ENCODE results near the gene RNASE8. TPM values are rescaled to one million over a fixed set of nuclear protein-coding genes. Genes with fewer than 3 reads are reported as not detected.

The RNASE8 gene
- total and polyA plus RNA-seq, 2 of the 4 experiments (the other 2 are of a cell fraction) = not detected

DNA sequence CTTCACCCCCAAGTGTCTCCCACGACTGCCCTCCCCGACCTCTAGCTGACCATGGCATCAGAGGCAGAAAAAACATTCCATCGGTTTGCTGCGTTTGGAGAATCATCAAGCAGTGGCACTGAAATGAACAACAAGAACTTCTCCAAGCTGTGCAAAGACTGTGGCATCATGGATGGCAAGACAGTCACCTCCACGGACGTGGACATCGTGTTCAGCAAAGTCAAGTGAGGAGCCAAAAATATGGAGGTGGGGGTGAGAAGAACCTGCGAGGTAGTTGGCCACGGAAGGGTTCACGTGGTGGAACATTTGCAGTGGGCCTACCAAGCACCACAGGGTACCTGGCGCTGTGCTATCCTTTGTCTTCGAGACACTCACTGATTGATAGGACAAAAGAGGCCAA lies 27.1 kb upstream of the RNASE8 start:
- Histone ChIP-seq H3K9me1 (ENCODE audit: insufficient read depth, low read length) (no peaks in the 10 kb centered on the region), H3K23ac (ENCODE audit: low read depth, low read length) (no peak overlapping the region), H3K27me3 (ENCODE audit: control insufficient read depth, insufficient read depth, low read length) (peaks cover 64% of the 10 kb centered on the region), H3K14ac (replicated peaks; ENCODE audit: low read depth, low read length) (no peak overlapping the region), H3K79me1 (ENCODE audit: low read depth in 1 of 2, low read length in 2 of 2) (no peaks in the 10 kb centered on the region), H3K4me2 (ENCODE audit: low read depth, low read length) (no peak overlapping the region), H4K5ac (ENCODE audit: low read depth, low read length) (no peak overlapping the region), H2BK20ac (ENCODE audit: low read depth, low read length) (no peak overlapping the region), H4K8ac (ENCODE audit: low read depth in 2 of 2, low read length in 2 of 2) (no peak overlapping the region), H2AK9ac (replicated peaks; ENCODE audit: low read depth, low read length, poor library complexity) (no peak overlapping the region), H3K9me3 (ENCODE audit: control insufficient read depth, insufficient read depth, low read length) (no peaks in the 10 kb centered on the region), H2AK5ac (ENCODE audit: low read depth, low read length) (no peak overlapping the region), H3K27ac (ENCODE audit: insufficient read depth, low read length) (no peak overlapping the region), H3K4me3 (ENCODE audit: insufficient read depth, low read depth, low read length) (no peak overlapping the region), H2BK15ac (ENCODE audit: low read depth, low read length) (no peak overlapping the region), H2BK120ac (ENCODE audit: low read depth, low read length) (no peak overlapping the region), H4K91ac (ENCODE audit: insufficient read depth, low read depth, low read length) (no peak overlapping the region), H3K4ac (ENCODE audit: low read depth, low read length) (no peak overlapping the region), H3K9ac (ENCODE audit: low read depth, low read length) (no peak overlapping the region), H2AFZ (replicated peaks; ENCODE audit: low read length, poor library complexity) (no peak overlapping the region), H4K20me1 (ENCODE audit: insufficient read depth, low read length) (no peaks in the 10 kb centered on the region), H3K18ac (ENCODE audit: low read depth, low read length) (no peak overlapping the region), H3K4me1 (ENCODE audit: control insufficient read depth, insufficient read depth, low read length) (no peaks in the 10 kb centered on the region), H2BK5ac (ENCODE audit: low read depth, low read length, poor library complexity, severe bottlenecking) (no peak overlapping the region), H3K36me3 (ENCODE audit: control insufficient read depth, insufficient read depth, low read length) (no peaks in the 10 kb centered on the region), H3K56ac (ENCODE audit: extremely low read depth, insufficient read depth, low read length) (no peak overlapping the region)
- ATAC-seq (ENCODE audit: low read depth) = no peak
- 46% methylated on average over 5 of the region's 12 CpGs; no CpG with 5 or more reads in 1 of the 2 experiments for WGBS, 2 experiments (ENCODE audit: extremely low coverage in 2 of 2, insufficient read length in 1 of 2)
- intact Hi-C loops (cut with micrococcal nuclease) = no loop called here
- no peak for DNase-seq
- in situ Hi-C loops (cut with MboI; ENCODE audit: low sequenced_read_pairs) = no loop called here
- dilution Hi-C loops (cut with HindIII; ENCODE audit: low sequenced_read_pairs, unreplicated experiment) = no loop called here
- ChIA-PET CTCF (interaction anchor here (3.8 kb wide), 1 partner anchor 16 kb away, joined by 11 read pairs; no protein-coding TSS in a partner anchor), POLR2A (ENCODE audit: unreplicated experiment) (no interaction called here)
- TF ChIP-seq MXI1 (IDR thresholded peaks at IDR 0.05; ENCODE audit: borderline replicate concordance, low read depth, low read length) (no peak), RCOR1 (IDR thresholded peaks at IDR 0.05; ENCODE audit: insufficient replicate concordance, low read length) (no peak), RFX5 (IDR thresholded peaks at IDR 0.05; ENCODE audit: low read depth, low read length) (no peak), CEBPB (IDR thresholded peaks at IDR 0.05; ENCODE audit: low read depth, low read length) (no peak), BHLHE40 (IDR thresholded peaks at IDR 0.05; ENCODE audit: low read depth, low read length) (no peak), MAZ (IDR thresholded peaks at IDR 0.05; ENCODE audit: borderline replicate concordance, low read depth, low read length) (no peak), SMC3 (IDR thresholded peaks at IDR 0.05; ENCODE audit: low read depth, low read length) (no peak)
- TF ChIP-seq, protein P1, sequence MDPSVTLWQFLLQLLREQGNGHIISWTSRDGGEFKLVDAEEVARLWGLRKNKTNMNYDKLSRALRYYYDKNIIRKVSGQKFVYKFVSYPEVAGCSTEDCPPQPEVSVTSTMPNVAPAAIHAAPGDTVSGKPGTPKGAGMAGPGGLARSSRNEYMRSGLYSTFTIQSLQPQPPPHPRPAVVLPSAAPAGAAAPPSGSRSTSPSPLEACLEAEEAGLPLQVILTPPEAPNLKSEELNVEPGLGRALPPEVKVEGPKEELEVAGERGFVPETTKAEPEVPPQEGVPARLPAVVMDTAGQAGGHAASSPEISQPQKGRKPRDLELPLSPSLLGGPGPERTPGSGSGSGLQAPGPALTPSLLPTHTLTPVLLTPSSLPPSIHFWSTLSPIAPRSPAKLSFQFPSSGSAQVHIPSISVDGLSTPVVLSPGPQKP (IDR thresholded peaks at IDR 0.05; ENCODE audit: borderline replicate concordance, low read depth, low read length) = no peak
- BruUV-seq (replicated peaks) = no TSS peak
